HepG2 (cell line): ENCODE measurements around the gene USP14. TPM values are rescaled to one million over a fixed set of nuclear protein-coding genes. Genes with fewer than 3 reads are reported as not detected.
A peak's percentile ranks its signal among the peaks of the same experiment; 100 is the strongest.

ENCODE experiments used
- CENPX ChIP-seq: sonication (generic); formaldehyde crosslinking; IDR thresholded peaks from 2 replicates; pipeline ENCODE4 v1.9.0; 2021; ENCODE audit warnings: mild to moderate bottlenecking, missing genetic modification reagents, moderate library complexity
- CREB1 ChIP-seq, 2 experiments: fragments of 450-650 bp in 1 of 2; IDR thresholded peaks; 2 replicates each; pipeline ENCODE4 v1.6.1; 2016 to 2017; ENCODE audit warnings: control low read depth in 1 of 2, mild to moderate bottlenecking in 1 of 2, missing compliant biosample characterization in 1 of 2, missing genetic modification characterization in 1 of 2
- ESRRA ChIP-seq: sonication (generic); formaldehyde crosslinking; IDR thresholded peaks from 2 replicates; pipeline ENCODE4 v1.5.1; 2020; ENCODE audit warnings: mild to moderate bottlenecking, low read depth, missing genetic modification reagents
- GABPA ChIP-seq, 2 experiments: IDR thresholded peaks; 2 replicates each; pipeline ENCODE4 v1.6.1; 2011 to 2016; ENCODE audit warnings: low read depth in 2 of 2, low read length in 1 of 2, missing biosample characterization in 1 of 2, missing genetic modification characterization in 1 of 2
- KLF15 ChIP-seq: sonication (generic); formaldehyde crosslinking; IDR thresholded peaks from 2 replicates; pipeline ENCODE4 v1.8.1; 2023; ENCODE audit warnings: borderline replicate concordance, mild to moderate bottlenecking, inconsistent platforms, missing genetic modification reagents, mixed read lengths
- MAFG ChIP-seq: sonication (generic); formaldehyde crosslinking; IDR thresholded peaks from 2 replicates; pipeline ENCODE4 v1.5.1; 2020; ENCODE audit warnings: mild to moderate bottlenecking, missing genetic modification reagents
- NFRKB ChIP-seq: fragments of 450-650 bp; IDR thresholded peaks from 2 replicates; pipeline ENCODE4 v1.6.1; 2017
- TEAD3 ChIP-seq: optimal IDR thresholded peaks from 2 replicates; pipeline ENCODE3; 2016; ENCODE audit warnings: borderline replicate concordance
- ZBTB7B ChIP-seq: sonication (generic); formaldehyde crosslinking; IDR thresholded peaks from 2 replicates; pipeline ENCODE4 v1.4.0; 2020; ENCODE audit warnings: missing genetic modification reagents
- ZFAT ChIP-seq: sonication (generic); formaldehyde crosslinking; conservative IDR thresholded peaks from 2 replicates; pipeline ENCODE4 v1.8.1; 2023; ENCODE audit warnings: missing genetic modification reagents, inconsistent platforms
- ZFP36L2 ChIP-seq: sonication (generic); formaldehyde crosslinking; IDR thresholded peaks from 2 replicates; pipeline ENCODE4 v1.4.0; 2020; ENCODE audit warnings: missing genetic modification reagents
- ZNF24 ChIP-seq: fragments of 450-650 bp; IDR thresholded peaks from 2 replicates; pipeline ENCODE4 v1.6.1; 2017; ENCODE audit warnings: antibody characterized with exemption, mild to moderate bottlenecking
- ZNF34 ChIP-seq: sonication (generic); formaldehyde crosslinking; IDR thresholded peaks from 2 replicates; pipeline ENCODE4 v1.4.0; 2020; ENCODE audit warnings: mild to moderate bottlenecking, missing genetic modification reagents, borderline replicate concordance
- ZNF572 ChIP-seq: sonication (generic); formaldehyde crosslinking; IDR thresholded peaks from 2 replicates; pipeline ENCODE4 v1.5.1; 2020; ENCODE audit warnings: mild to moderate bottlenecking, missing genetic modification reagents
- ZNF614 ChIP-seq: IDR thresholded peaks from 2 replicates; pipeline ENCODE4 v1.6.1; 2018; ENCODE audit warnings: missing biosample characterization, missing genetic modification reagents, inconsistent platforms, borderline replicate concordance
- ZNF768 ChIP-seq: sonication (generic); formaldehyde crosslinking; IDR thresholded peaks from 2 replicates; pipeline ENCODE4 v1.4.0; 2020; ENCODE audit warnings: missing genetic modification reagents
- ZNF775 ChIP-seq: sonication (generic); formaldehyde crosslinking; IDR thresholded peaks from 2 replicates; pipeline ENCODE4 v1.4.0; 2020; ENCODE audit warnings: missing genetic modification reagents, mild to moderate bottlenecking, moderate library complexity, borderline replicate concordance
- ZNF839 ChIP-seq: sonication (generic); formaldehyde crosslinking; IDR thresholded peaks from 2 replicates; pipeline ENCODE4 v1.4.0; 2020; ENCODE audit warnings: missing genetic modification reagents, mild to moderate bottlenecking, borderline replicate concordance
- polyA plus RNA-seq, 8 experiments: library from polyadenylated mRNA; depleted of rRNA in 3 of 8; stranded (reverse) in 7 of 8; unstranded in 1 of 8; fragments of >200 nt; fragmentation: Illumina TruSeq in 4 of 8; extraction: Trizol in 4 of 8; gene quantifications; 2 replicates each; pipeline versions ENCODE4 v1.2.1 to v1.2.3, GENCODE V29; 2011 to 2016; ENCODE audit warnings: low read depth in 4 of 8, missing spikeins in 1 of 8, mixed read lengths in 1 of 8; ENCODE audit not compliant: insufficient read depth in 1 of 8
- total RNA-seq, 5 experiments: library from RNA; depleted of rRNA; stranded (reverse); fragments of >200 nt; fragmentation: Illumina TruSeq; extraction: Trizol; gene quantifications; 2 replicates each; pipeline ENCODE4 v1.2.3, GENCODE V29; 2016; ENCODE audit warnings: low read depth in 1 of 5
- TF ChIP-seq, protein P1 (sequence below): sonication (generic); formaldehyde crosslinking; IDR thresholded peaks from 2 replicates; pipeline ENCODE4 v1.4.0; 2020; ENCODE audit warnings: mild to moderate bottlenecking, missing genetic modification reagents
- TF ChIP-seq, protein P2 (sequence below): sonication (generic); formaldehyde crosslinking; IDR thresholded peaks from 2 replicates; pipeline ENCODE4 v1.4.0; 2020; ENCODE audit warnings: missing genetic modification reagents
- TF ChIP-seq, protein P3 (sequence below): sonication (generic); formaldehyde crosslinking; conservative IDR thresholded peaks from 2 replicates; pipeline ENCODE4 v1.8.0; 2022; ENCODE audit warnings: mild to moderate bottlenecking, moderate library complexity, missing genetic modification reagents

USP14 gene
- total and polyA plus RNA-seq, 2 of the 13 experiments (the other 11 are each of a cell fraction or from before 2014, with no cell fraction given) = 14.7 to 16.6 TPM

DNA sequence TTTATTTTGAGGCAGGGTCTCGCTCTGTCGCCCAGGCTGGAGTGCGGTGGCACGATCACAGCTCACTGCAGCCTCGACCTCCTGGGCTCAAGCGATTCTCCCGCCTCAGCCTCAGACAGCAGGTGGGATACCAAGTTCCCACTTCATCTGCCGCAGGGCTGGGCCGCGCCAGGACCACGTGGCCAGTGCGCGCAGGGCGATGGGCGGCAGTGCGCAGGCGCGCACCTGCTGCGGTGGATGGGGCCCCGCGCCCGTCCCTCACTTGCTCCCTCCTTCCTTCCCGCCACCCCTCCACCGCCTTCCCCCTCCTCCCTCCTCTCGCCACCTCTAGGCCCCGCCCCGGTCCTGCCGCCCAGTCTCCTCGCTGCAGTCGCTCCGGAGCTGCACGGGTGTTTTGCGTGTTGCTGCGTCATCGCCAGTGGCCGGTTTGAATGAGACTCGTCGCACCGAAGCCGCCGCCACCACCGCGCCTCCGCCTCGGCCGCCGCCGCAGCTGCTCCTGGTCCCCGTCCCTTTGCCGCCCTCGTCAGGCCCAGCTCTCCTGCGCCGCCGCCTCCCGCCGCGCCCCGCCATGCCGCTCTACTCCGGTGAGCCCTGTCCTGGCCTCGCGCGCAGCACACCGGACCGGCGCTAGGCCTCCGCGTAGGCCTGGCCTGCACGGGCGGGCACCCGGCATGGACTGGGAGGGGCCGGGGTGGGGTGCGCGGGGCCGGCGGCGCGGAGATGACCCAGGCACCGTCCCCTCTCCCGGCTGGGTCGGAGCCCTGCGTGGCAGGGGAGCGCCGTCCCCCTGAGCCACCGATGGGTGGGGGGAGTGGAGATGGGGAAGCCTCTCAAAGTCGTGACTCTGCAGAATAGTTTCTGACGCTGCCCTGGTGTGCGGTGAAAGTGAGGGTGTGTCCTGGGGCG lies at the start of gene USP14 (continued):
- TF ChIP-seq, protein P1, sequence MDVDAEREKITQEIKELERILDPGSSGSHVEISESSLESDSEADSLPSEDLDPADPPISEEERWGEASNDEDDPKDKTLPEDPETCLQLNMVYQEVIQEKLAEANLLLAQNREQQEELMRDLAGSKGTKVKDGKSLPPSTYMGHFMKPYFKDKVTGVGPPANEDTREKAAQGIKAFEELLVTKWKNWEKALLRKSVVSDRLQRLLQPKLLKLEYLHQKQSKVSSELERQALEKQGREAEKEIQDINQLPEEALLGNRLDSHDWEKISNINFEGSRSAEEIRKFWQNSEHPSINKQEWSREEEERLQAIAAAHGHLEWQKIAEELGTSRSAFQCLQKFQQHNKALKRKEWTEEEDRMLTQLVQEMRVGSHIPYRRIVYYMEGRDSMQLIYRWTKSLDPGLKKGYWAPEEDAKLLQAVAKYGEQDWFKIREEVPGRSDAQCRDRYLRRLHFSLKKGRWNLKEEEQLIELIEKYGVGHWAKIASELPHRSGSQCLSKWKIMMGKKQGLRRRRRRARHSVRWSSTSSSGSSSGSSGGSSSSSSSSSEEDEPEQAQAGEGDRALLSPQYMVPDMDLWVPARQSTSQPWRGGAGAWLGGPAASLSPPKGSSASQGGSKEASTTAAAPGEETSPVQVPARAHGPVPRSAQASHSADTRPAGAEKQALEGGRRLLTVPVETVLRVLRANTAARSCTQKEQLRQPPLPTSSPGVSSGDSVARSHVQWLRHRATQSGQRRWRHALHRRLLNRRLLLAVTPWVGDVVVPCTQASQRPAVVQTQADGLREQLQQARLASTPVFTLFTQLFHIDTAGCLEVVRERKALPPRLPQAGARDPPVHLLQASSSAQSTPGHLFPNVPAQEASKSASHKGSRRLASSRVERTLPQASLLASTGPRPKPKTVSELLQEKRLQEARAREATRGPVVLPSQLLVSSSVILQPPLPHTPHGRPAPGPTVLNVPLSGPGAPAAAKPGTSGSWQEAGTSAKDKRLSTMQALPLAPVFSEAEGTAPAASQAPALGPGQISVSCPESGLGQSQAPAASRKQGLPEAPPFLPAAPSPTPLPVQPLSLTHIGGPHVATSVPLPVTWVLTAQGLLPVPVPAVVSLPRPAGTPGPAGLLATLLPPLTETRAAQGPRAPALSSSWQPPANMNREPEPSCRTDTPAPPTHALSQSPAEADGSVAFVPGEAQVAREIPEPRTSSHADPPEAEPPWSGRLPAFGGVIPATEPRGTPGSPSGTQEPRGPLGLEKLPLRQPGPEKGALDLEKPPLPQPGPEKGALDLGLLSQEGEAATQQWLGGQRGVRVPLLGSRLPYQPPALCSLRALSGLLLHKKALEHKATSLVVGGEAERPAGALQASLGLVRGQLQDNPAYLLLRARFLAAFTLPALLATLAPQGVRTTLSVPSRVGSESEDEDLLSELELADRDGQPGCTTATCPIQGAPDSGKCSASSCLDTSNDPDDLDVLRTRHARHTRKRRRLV (CRISPR knock-in tag) = 0 out of 2 replicates have a peak, but pooled peaks have one; percentile 69
- TF ChIP-seq ZNF614 (CRISPR knock-in tag) = peak; percentile 54; the same call in 1 of the 2 replicates
- TF ChIP-seq ZNF34 (CRISPR knock-in tag) = peak; percentile 83; the same call in 1 of the 2 replicates
- TF ChIP-seq ZNF768 (CRISPR knock-in tag) = peak; percentile 55; the same call in 1 of the 2 replicates
- TF ChIP-seq ESRRA = peak; percentile 80; the same call in 1 of the 2 replicates
- no peak for TF ChIP-seq CENPX (CRISPR knock-in tag)
- TF ChIP-seq ZFP36L2 (CRISPR knock-in tag) = peak; percentile 46; the same call in 1 of the 2 replicates
- no peak for TF ChIP-seq MAFG (CRISPR knock-in tag)
- TF ChIP-seq NFRKB = no peak
- peak; percentile 89; the same call in 1 of the 2 replicates for TF ChIP-seq KLF15 (CRISPR knock-in tag)
- peak; percentile 95 for TF ChIP-seq CREB1 (IDR thresholded peaks at IDR 0.05)
- TF ChIP-seq CREB1 (CRISPR knock-in tag; IDR thresholded peaks at IDR 0.05) = peak; percentile 93
- peak; percentile 36; the same call in 1 of the 2 replicates for TF ChIP-seq ZBTB7B (CRISPR knock-in tag)
- no peak for TF ChIP-seq ZNF775
- no peak for TF ChIP-seq ZNF572
- TF ChIP-seq, protein P2, sequence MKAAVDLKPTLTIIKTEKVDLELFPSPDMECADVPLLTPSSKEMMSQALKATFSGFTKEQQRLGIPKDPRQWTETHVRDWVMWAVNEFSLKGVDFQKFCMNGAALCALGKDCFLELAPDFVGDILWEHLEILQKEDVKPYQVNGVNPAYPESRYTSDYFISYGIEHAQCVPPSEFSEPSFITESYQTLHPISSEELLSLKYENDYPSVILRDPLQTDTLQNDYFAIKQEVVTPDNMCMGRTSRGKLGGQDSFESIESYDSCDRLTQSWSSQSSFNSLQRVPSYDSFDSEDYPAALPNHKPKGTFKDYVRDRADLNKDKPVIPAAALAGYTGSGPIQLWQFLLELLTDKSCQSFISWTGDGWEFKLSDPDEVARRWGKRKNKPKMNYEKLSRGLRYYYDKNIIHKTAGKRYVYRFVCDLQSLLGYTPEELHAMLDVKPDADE (CRISPR knock-in tag) = peak; percentile 97; the same call in 1 of the 2 replicates
- TF ChIP-seq ZFAT (CRISPR knock-in tag) = no peak
- TF ChIP-seq, protein P3, sequence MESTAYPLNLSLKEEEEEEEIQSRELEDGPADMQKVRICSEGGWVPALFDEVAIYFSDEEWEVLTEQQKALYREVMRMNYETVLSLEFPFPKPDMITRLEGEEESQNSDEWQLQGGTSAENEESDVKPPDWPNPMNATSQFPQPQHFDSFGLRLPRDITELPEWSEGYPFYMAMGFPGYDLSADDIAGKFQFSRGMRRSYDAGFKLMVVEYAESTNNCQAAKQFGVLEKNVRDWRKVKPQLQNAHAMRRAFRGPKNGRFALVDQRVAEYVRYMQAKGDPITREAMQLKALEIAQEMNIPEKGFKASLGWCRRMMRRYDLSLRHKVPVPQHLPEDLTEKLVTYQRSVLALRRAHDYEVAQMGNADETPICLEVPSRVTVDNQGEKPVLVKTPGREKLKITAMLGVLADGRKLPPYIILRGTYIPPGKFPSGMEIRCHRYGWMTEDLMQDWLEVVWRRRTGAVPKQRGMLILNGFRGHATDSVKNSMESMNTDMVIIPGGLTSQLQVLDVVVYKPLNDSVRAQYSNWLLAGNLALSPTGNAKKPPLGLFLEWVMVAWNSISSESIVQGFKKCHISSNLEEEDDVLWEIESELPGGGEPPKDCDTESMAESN (CRISPR knock-in tag) = peak; percentile 89
- no peak for TF ChIP-seq GABPA (IDR thresholded peaks at IDR 0.05; ENCODE audit: low read depth, low read length)
- no peak for TF ChIP-seq GABPA (CRISPR knock-in tag; IDR thresholded peaks at IDR 0.05; ENCODE audit: low read depth)
- peak; percentile 41; the same call in 1 of the 2 replicates for TF ChIP-seq ZNF839 (CRISPR knock-in tag)
- peak; percentile 81 for TF ChIP-seq TEAD3 (CRISPR knock-in tag)
- TF ChIP-seq ZNF24 = no peak
